ENCODE data around the gene DNMT3L.
"Not testable (repeated sequence)": the region's sequence is repeated elsewhere in the genome, so short reads cannot be mapped to it uniquely, and the experiment has no call there.

DNMT3L gene

DNA sequence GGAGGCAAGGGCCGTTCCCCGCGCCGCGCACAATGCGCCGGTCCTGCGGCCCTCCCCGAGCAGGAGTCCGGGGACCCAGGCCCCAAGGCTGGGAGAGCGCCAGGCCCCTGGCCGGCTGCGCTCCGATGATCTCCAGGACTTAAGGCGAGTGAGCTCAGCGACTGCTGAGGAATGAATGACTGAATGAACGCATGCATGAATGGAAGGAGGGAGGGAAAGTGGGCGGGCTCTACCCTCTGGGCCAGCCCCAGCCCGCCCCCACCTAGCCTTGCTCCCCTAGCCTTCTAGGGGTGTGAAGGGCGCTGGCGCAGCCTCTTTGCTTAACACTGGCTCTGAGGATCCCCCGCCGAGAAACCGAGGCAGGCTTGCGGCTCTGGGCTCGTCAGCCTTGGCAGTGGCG is 20.4 kb downstream of the DNMT3L start:
- peak; percentile 29 to 34 for ATAC-seq

DNA sequence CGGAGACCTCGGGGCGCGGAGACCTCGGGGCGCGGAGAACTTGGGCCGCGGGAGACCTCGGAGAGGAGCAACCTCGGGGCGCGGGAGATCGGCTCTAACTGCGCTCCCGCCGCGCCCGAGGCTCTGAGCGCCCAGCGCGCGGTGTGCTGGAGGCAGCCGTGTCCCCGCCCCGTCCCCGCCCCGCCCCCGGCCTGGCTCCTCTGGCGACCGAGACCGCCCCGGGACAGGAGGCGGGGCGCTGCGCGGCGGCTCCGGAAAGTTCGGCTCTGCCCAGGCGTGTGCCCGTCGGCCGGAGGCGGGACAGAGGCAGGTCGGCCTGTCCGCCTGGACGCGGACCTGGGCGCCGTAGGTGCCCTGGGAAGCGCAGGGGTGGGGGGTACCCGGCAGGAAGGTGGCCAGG is 20.9 kb downstream of the DNMT3L start, which contains the start of gene ICOSLG:
Gene ICOSLG, minus strand, starts transcription at position 102 of the 400 bp plus-strand sequence. CDS start 126 bp downstream, outside the sequence.
- peak; percentile 42 to 44 for ATAC-seq

GRCh38 chr21:44240353-44240752 is 21.3 kb downstream of the DNMT3L start:
- not testable (repeated sequence) for ATAC-seq

DNA sequence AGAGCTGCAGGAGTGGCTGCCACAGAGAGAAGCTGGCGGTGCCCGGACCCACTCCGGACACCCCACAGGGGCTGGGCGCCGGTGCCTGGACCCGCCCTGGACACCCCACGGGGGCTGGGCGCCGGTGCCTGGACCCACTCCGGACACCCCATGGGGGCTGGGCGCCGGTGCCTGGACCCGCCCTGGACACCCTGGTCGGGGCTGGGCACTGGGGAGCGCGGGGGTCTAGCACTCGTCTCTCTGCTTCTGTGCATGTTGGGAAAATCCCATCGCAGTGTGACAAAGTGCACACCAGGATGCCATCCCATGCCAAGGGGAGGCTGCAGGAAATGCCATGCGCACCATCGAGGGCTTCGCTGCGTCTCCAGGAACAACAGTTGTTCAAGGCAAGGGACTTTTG is 32.1 kb downstream of the DNMT3L start:
- not testable (repeated sequence) for ATAC-seq

DNA sequence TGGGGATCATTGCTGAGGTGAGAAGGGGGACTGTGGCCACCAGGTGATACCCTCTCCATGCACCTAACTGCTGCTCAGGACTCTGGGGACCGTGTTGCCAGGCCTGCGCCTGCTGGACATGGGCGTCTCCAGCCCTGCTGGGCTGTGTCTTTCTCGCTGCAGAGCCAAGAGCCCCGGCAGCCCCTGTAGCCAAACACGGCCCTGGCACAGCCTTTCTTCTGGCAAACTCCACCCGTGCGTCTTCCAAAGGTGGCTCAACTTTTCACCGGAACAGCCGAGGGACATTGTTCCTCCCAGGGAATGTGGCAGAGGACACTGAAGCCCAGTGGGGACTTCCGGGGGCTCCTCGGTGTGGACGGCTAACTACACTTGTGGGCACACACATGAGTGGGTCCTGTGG is 33.6 kb downstream of the DNMT3L start:
- not testable (repeated sequence) for ATAC-seq

DNA sequence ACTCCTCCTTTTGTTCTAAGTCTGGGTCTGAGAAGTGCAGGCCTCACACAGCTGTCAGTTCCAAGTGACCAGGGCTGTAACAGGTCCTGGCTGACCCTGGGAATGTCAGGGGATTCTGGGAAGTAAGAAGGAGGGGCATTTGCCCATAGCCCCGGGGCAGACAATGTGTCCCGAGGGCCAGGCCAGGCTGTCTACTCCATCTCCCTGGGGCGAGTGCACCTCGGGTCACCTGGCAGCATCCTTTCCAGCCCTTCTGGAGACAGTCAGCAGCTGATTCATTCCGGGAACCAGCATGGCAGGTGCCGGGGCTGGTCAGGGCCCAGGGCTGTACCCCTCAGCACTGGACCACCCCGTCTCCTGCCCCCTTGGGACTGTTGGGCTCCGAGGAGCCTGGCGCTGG is 34.1 kb downstream of the DNMT3L start:
- ATAC-seq, result not testable (repeated sequence)

DNA sequence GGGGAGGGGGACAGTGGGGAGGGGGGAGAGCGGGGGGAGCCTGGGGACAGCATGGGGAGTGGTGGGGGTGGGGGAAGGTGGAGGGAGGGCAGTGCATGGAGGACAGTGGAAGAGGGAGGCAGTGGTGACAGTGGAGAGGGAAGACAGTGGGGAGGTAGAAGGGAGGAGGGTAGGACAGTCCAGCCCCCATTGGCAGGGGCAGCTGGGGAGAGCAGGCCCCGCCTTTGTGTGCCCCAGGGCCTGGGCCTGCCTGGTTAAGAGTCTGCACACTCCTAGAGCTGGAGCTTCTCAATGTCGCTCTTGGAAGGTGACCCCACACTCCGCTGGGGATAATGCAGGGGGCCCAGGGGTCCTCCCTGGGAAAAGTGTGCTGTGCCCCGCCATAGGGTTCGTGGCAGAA is 36.1 kb downstream of the DNMT3L start:
- not testable (repeated sequence) for ATAC-seq

GRCh38 chr21:44223334-44223733 is 38.4 kb downstream of the DNMT3L start:
- not testable (repeated sequence) for ATAC-seq

GRCh38 chr21:44220674-44221073 is 41.0 kb downstream of the DNMT3L start:
- ATAC-seq, result not testable (repeated sequence)

DNA sequence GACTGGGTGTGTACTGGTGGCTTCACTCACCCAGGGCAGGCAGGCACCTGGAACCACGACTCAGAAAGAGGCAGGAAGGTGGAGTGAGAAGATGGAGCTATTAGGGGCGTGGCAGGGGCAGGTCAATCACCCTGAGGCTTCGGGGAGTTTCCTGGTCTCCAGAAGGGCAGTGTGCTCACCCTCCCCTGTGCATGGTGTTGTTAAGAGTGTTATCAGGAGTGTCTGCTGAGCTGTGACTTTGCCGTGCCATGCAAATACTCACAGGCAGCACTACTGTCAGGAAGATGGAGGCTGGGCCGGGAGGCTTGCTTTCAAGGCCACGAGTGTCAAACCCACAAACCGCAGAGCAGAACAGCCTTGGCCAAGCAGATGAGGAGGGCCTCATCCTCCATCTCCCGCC is 43.2 kb downstream of the DNMT3L start:
- not testable (repeated sequence) for ATAC-seq

DNA sequence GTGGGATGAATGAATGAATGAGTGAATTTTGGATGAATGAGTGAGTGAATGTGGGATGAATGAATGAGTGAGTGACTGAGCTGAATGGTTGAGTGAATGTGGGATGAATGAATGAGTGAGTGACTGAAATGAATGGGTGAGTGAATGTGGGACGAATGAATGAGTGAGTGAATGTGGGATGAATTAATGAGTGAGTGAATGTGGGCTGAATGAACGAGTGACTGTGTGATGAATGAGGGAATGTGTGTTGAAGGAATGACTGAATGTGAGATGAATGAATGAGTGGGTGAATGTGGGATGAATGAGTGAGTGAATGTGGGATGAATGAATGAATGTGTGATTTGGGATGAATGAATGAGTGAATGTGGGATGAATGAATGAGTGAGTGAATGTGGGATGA is 49.7 kb downstream of the DNMT3L start:
- not testable (repeated sequence) for ATAC-seq

DNA sequence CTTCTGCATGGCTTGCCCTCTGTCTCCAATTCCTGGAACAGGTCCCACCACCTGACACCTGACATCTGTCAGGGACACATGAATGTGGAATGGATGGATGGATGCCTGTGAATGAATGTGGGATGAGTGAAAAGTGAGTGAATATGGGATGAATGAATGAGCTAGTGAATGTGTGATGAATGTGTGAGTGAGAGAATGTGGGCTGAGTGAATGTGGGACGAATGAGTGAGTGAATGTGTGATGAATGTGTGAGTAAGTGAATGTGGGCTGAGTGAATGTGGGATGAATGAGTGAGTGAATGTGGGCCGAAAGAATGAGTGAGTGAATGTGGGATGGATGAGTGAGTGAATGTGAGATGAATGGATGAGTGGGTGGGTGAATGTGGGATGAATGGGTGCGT is 50.1 kb downstream of the DNMT3L start:
- ATAC-seq, result not testable (repeated sequence)

- not testable (repeated sequence) for ATAC-seq
Measured at GRCh38 chr21:44207860-44208646, 53.6 kb downstream of the DNMT3L start.

GRCh38 chr21:44206698-44207676 is 54.7 kb downstream of the DNMT3L start:
- peak; percentile 88 to 90 for ATAC-seq

DNA sequence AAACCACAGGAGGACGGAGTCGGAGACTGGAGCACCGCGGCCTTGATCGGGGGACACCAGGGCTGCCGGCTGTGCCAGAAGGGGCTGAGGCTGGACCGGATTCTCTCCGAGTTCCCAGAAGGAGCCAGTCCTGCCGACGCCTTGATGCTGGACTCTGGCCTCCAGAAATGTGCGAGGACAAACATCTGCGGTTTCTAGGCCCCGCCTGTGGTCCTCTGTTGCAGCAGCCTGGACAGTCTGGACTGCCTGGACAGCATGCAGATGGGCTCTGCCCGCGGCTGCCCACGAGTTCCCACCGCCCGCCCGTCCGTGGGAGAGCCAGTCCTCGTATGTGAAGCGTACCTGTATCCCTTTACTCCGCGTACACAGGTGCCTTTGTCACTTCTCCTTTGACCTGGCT is 55.5 kb downstream of the DNMT3L start:
- not testable (repeated sequence) for ATAC-seq

DNA sequence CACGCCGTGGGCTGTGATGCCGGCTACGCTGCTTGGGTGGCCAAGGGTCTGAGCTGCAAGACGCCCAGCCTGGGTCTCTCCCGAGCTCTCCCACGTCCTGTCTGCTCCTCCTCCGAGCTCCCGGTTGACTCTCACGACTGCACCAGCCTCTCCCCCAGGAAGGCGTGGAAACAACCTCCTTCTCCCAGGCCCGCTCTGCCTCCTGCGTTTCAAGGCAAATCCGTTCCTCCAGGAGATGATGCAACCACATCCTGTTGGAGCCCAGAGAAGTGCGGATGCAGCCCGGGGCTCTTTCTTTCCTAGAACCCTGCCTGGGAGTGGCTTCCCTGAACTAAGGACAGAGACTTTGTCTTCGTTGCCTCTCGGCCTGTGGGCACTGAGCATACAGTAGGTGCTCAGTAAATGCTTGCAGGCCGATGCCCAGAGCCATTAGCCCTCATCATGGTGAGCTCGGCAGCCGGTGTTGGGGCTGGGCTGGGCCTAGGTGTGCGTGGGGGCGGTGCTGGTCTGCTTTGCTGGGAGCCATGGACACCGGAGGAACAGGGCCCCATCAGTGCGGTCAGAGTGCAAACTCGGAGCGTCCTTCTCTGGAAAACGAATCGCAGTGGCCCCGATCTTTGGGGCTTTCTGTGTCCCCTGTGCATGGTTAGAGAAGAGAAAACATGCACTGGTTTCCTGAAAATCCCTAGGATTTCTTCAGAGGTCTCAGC is 59.0 kb downstream of the DNMT3L start:
- ATAC-seq, result not testable (repeated sequence)

DNA sequence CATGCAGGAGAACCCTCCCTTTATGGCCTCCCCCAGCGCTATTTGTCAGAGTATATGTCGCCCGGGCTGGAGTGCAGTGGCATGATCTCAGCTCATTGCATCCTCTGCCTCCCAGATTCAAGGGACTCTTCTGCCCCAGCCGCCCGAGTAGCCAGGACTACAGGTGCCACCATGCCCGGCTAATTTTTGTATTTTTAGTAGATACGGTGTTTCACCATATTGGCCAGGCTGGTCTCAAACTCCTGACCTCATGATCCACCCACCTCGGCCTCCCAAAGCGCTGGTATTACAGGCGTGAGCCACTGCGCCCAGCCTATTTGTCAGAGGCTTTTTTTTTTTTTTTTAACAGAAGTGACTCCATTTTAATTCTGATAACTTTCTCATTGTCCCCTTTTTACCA is 61.7 kb downstream of the DNMT3L start:
- not testable (repeated sequence) for ATAC-seq

DNA sequence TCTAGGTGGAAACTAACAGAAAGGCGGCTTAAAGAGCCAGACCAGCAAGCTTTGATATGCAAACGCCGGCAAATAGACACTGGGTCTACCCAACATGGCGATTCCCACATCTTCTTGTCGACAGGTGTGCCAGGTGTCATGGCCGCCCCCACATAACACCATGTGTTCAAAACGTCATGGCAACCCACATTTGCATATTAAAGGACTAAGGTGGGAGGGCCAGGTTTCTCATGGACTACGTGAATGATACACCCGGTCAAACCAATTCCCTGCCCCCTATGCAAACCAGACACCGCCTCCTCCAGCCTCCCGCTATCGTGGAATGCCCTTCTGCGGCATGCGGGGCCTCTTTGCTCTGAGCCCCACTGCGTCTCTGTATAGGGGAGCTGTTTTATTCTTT is 62.2 kb downstream of the DNMT3L start:
- no peak for ATAC-seq

DNA sequence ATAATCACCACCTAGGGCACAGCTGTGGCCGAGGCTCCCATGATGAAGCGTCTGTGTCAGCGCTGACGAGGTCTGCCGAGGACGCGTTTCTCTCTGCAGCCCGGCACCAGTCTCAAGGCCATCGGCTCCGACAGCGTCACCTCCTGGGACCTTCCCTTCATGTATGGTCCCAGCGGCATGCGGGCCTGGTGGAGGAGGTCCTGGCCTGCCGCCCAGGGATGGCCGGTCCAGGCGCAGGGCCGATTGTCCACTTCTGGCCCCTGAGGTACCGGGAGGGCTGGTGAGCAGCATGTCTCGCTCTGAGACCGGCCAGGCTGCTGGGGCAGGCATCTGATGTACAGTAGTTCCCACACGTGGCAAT is 64.6 kb downstream of the DNMT3L start:
- ATAC-seq, result not testable (repeated sequence)

Data from activated CD4-positive, CD25-positive, alpha-beta regulatory T cell treated with anti-CD3 and anti-CD28 coated beads, Interleukin-2, amount 50 U/mL, for 24 hours (primary cell).